Liver (tissue), 9 donors: ENCODE measurements around the gene RRAGC. TPM values are rescaled to one million over a fixed set of nuclear protein-coding genes. Genes with fewer than 3 reads are reported as not detected.

ENCODE experiments used
- DNase-seq: peaks from one replicate; pipeline ENCODE4 v3.0.0-alpha.2; 2017; ENCODE audit warnings: low spot score
- H3K27ac ChIP-seq, 2 donors: one replicate each; pipeline ENCODE4 v1.7.0; 2013; ENCODE audit warnings: inconsistent platforms in 2 of 2, low read length in 2 of 2, control low read depth in 1 of 2, low read depth in 1 of 2, mild to moderate bottlenecking in 1 of 2
- H3K27me3 ChIP-seq, 4 donors: one replicate each; pipeline versions ENCODE4 v1.6.1 to v1.7.0; 2013; ENCODE audit warnings: low read length in 3 of 4, inconsistent platforms in 1 of 4, mild to moderate bottlenecking in 1 of 4, moderate library complexity in 1 of 4; ENCODE audit not compliant: control insufficient read depth in 4 of 4, insufficient read depth in 4 of 4
- H3K36me3 ChIP-seq, 4 donors: one replicate each; pipeline versions ENCODE4 v1.6.1 to v1.7.0; 2013; ENCODE audit warnings: low read length in 3 of 4, mild to moderate bottlenecking in 3 of 4, low read depth in 1 of 4, moderate library complexity in 1 of 4; ENCODE audit not compliant: control insufficient read depth in 4 of 4, insufficient read depth in 3 of 4
- H3K4me1 ChIP-seq, 4 donors: one replicate each; pipeline versions ENCODE4 v1.6.1 to v1.7.0; 2013; ENCODE audit warnings: low read length in 3 of 4, mild to moderate bottlenecking in 3 of 4, moderate library complexity in 1 of 4; ENCODE audit not compliant: control insufficient read depth in 4 of 4, insufficient read depth in 4 of 4
- H3K4me3 ChIP-seq, 3 donors: one replicate each; pipeline versions ENCODE4 v1.6.1 to v1.7.0; 2013; ENCODE audit warnings: low read length in 3 of 3, control low read depth in 1 of 3, low read depth in 1 of 3, mild to moderate bottlenecking in 1 of 3
- H3K9ac ChIP-seq, 2 donors: one replicate each; pipeline ENCODE4 v1.7.0; 2013; ENCODE audit warnings: low read length in 2 of 2, mild to moderate bottlenecking in 2 of 2, moderate library complexity in 2 of 2, control low read depth in 1 of 2, low read depth in 1 of 2
- H3K9me3 ChIP-seq, 4 donors: one replicate each; pipeline versions ENCODE4 v1.6.1 to v1.7.0; 2013; ENCODE audit warnings: low read length in 3 of 4; ENCODE audit not compliant: control insufficient read depth in 4 of 4
- ATF3 ChIP-seq: IDR thresholded peaks from 2 replicates; pipeline ENCODE4 v1.6.1; 2016; ENCODE audit warnings: antibody characterized with exemption
- HNF4A ChIP-seq, 2 donors: conservative IDR thresholded peaks; 2 replicates each; pipeline ENCODE4 v1.6.1; 2016; ENCODE audit warnings: antibody characterized with exemption in 2 of 2, mild to moderate bottlenecking in 2 of 2
- MAX ChIP-seq: IDR thresholded peaks from 2 replicates; pipeline ENCODE4 v1.6.1; 2016; ENCODE audit warnings: antibody characterized with exemption
- NR2F2 ChIP-seq: IDR thresholded peaks from 2 replicates; pipeline ENCODE4 v1.6.1; 2016; ENCODE audit warnings: antibody characterized with exemption
- REST ChIP-seq: IDR thresholded peaks from 2 replicates; pipeline ENCODE4 v1.6.1; 2016; ENCODE audit warnings: antibody characterized with exemption, mild to moderate bottlenecking
- RXRA ChIP-seq, 2 donors: IDR thresholded peaks; 2 replicates each; pipeline ENCODE4 v1.6.1; 2017 to 2018; ENCODE audit warnings: antibody characterized with exemption in 2 of 2, mild to moderate bottlenecking in 1 of 2
- SP1 ChIP-seq: IDR thresholded peaks from 2 replicates; pipeline ENCODE4 v1.6.1; 2018; ENCODE audit warnings: antibody characterized with exemption, mild to moderate bottlenecking
- TAF1 ChIP-seq: conservative IDR thresholded peaks from 2 replicates; pipeline ENCODE4 v1.6.1; 2016; ENCODE audit warnings: antibody characterized with exemption, mild to moderate bottlenecking
- WGBS: extraction: QIAGEN DNeasy Blood & Tissue Kit; methylation state at CpG from one replicate; pipeline ENCODE4 v1.1.7; 2013; 5-methylcytosine and 5-hydroxymethylcytosine counted together
- polyA plus RNA-seq, 2 donors: library from polyadenylated mRNA; stranded (reverse) in 1 of 2; unstranded in 1 of 2; fragments of 200-250 nt in 1 of 2; fragments of >200 nt in 1 of 2; fragmentation: Nextera tagmentation in 1 of 2; extraction: Ambion mirVana in 1 of 2; gene quantifications; one replicate each; pipeline versions ENCODE4 v1.2.1 to v1.2.3, GENCODE V29; 2013 to 2015
- total RNA-seq, 2 donors: library from RNA; depleted of rRNA; stranded (reverse); fragments of >200 nt; gene quantifications; one replicate each; pipeline ENCODE4 v1.2.3, GENCODE V29; 2014
- TF ChIP-seq, protein P1 (sequence below): IDR thresholded peaks from 2 replicates; pipeline ENCODE4 v1.6.1; 2016; ENCODE audit warnings: antibody characterized with exemption
- TF ChIP-seq, protein P2 (sequence below): fragments of 150-350 bp; IDR thresholded peaks from 2 replicates; pipeline ENCODE4 v1.5.1; 2017; ENCODE audit warnings: improper control_type of control experiment, low read depth, low read length; ENCODE audit not compliant: missing input control
- donor health status: healthy.
- donor health status: healthy.
- donor health status: healthy.
- donor health status: healthy.
- donor health status: healthy.

Gene RRAGC
- total and polyA plus RNA-seq, 4 donors = 6.6 to 10.1 (median 7.2) TPM

DNA sequence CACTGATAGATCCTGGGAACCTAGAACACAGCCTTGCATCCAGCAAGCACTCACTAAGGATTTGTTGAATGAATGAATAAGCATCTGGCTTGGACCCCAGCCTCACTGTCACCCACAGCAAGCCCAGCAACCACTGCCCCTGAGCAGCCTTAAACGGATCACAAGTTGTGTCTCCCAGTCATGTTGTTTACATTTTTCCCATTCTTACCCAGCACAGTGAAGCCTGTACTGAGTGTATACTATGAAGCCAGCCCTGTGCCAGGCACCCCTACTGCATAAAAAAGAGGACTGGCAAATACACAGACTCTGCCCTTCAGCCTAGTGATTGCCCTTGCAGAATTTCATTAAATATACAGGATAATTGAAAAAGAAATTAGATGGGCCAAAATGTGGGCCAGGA lies 30.2 kb downstream of the RRAGC start:
- 36% methylated on average over 1 of the region's 1 CpG for WGBS
- TF ChIP-seq, protein P1, sequence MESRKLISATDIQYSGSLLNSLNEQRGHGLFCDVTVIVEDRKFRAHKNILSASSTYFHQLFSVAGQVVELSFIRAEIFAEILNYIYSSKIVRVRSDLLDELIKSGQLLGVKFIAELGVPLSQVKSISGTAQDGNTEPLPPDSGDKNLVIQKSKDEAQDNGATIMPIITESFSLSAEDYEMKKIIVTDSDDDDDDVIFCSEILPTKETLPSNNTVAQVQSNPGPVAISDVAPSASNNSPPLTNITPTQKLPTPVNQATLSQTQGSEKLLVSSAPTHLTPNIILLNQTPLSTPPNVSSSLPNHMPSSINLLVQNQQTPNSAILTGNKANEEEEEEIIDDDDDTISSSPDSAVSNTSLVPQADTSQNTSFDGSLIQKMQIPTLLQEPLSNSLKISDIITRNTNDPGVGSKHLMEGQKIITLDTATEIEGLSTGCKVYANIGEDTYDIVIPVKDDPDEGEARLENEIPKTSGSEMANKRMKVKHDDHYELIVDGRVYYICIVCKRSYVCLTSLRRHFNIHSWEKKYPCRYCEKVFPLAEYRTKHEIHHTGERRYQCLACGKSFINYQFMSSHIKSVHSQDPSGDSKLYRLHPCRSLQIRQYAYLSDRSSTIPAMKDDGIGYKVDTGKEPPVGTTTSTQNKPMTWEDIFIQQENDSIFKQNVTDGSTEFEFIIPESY = no peak
- DNase-seq = no peak
- H3K9me3 ChIP-seq = no peaks in the 10 kb centered on the region
- peaks cover 0 to 4% (median 0%) of the 10 kb centered on the region in 4 donors for H3K27me3 ChIP-seq
- no peak overlapping the region for H3K27ac ChIP-seq
- no peak overlapping the region for H3K4me3 ChIP-seq
- H3K4me1 ChIP-seq = no peaks in the 10 kb centered on the region
- no peak overlapping the region for H3K9ac ChIP-seq
- no peaks in the 10 kb centered on the region for H3K36me3 ChIP-seq

DNA sequence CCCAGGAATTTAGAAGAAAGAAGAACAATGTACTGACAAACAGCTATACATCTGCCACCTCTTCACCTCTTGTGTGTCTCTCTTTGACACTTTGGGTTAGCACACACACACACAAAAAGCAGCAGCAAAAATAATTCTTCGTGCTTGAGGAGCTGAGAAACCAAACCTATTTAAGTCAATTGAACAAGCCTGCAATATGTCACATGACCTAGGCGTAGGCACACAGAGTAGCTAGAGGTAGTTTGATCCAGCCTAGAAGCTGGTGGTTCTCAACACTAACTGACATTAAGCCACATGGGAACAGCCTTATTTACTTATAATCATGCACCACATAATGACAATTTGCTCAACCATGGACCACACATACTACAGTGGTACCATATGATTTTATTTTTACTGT lies 32.3 kb downstream of the RRAGC start:
- Histone ChIP-seq H3K9me3 (no peaks in the 10 kb centered on the region), H3K36me3 (no peaks in the 10 kb centered on the region), H3K4me3 (no peak overlapping the region), H3K27me3 (peaks cover 0 to 4% (median 0%) of the 10 kb centered on the region in 4 donors), H3K4me1 (no peaks in the 10 kb centered on the region), H3K9ac (no peak overlapping the region), H3K27ac (no peak overlapping the region)
- TF ChIP-seq TAF1 (no peak), REST (no peak)
- TF ChIP-seq, protein P2, sequence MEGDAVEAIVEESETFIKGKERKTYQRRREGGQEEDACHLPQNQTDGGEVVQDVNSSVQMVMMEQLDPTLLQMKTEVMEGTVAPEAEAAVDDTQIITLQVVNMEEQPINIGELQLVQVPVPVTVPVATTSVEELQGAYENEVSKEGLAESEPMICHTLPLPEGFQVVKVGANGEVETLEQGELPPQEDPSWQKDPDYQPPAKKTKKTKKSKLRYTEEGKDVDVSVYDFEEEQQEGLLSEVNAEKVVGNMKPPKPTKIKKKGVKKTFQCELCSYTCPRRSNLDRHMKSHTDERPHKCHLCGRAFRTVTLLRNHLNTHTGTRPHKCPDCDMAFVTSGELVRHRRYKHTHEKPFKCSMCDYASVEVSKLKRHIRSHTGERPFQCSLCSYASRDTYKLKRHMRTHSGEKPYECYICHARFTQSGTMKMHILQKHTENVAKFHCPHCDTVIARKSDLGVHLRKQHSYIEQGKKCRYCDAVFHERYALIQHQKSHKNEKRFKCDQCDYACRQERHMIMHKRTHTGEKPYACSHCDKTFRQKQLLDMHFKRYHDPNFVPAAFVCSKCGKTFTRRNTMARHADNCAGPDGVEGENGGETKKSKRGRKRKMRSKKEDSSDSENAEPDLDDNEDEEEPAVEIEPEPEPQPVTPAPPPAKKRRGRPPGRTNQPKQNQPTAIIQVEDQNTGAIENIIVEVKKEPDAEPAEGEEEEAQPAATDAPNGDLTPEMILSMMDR = no peak
- WGBS = 79% methylated on average over 2 of the region's 2 CpGs
- no peak for DNase-seq

- Histone ChIP-seq H3K27ac (no peak overlapping the region), H3K27me3 (peaks cover 0 to 4% (median 0%) of the 10 kb centered on the region in 4 donors), H3K9ac (no peak overlapping the region), H3K4me1 (no peaks in the 10 kb centered on the region), H3K36me3 (no peaks in the 10 kb centered on the region), H3K4me3 (no peak overlapping the region), H3K9me3 (no peaks in the 10 kb centered on the region)
- TF ChIP-seq MAX (no peak), SP1 (no peak), HNF4A (conservative IDR thresholded peaks at IDR 0.05) (no peak), RXRA (IDR thresholded peaks at IDR 0.05) (no peak), REST (no peak), TAF1 (no peak), NR2F2 (no peak), ATF3 (no peak)
- DNase-seq = no peak
These were observed 32.7 kb downstream of the RRAGC start for GRCh38 chr1:38826886-38827285.
